ENCODE results near the gene MMP17. TPM values are rescaled to one million over a fixed set of nuclear protein-coding genes. Genes with fewer than 3 reads are reported as not detected.

The MMP17 gene
- total and polyA plus RNA-seq, 2 experiments from 2014 or later: 0.40 to 0.42 TPM

DNA sequence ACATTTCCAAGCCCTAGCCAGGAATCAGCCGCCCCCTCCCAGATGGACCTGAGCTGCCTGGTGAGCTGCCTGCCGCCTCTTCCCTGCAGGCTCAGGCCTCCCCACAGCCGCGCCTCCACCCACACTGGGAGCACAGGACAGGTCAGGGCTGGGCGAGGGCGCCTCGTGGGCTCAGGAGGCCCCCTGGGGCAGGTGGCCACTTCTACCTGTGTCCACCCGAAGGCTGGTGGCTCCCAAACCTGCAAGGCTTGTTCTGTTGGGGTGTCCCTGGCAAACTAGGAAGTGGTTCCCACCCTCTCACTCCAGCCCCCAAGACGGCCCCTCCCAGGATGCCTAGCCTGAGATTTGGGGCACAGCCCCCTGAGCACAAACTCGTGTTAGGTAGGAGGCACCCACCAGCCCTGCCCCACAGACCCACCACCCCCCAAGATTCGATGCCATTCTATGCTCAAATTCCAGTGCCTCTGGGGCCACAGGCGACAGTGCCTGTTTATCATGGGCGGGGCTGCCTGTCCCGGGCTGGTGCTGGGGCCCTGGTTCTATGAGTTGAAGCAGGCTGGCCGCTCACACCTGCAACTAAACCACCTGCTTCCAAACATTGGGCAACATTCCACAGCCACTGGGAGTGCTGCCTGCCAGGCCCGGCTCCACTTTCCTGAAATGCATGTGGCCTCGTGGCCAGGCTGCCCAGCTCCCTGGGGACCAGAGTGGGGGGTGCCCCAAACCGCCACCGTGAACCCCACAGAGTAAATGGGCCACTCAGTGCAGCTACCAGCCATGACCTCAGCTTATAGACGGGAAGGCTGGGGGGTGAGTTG, 6.8 kb downstream of the MMP17 start:
- TF ChIP-seq EZH2phosphoT487 (IDR thresholded peaks at IDR 0.05; ENCODE audit: low read depth, severe bottlenecking, unreplicated experiment) (no peak), EZH2 (IDR thresholded peaks at IDR 0.05; ENCODE audit: borderline replicate concordance) (no peak)
- TF ChIP-seq, protein P1, sequence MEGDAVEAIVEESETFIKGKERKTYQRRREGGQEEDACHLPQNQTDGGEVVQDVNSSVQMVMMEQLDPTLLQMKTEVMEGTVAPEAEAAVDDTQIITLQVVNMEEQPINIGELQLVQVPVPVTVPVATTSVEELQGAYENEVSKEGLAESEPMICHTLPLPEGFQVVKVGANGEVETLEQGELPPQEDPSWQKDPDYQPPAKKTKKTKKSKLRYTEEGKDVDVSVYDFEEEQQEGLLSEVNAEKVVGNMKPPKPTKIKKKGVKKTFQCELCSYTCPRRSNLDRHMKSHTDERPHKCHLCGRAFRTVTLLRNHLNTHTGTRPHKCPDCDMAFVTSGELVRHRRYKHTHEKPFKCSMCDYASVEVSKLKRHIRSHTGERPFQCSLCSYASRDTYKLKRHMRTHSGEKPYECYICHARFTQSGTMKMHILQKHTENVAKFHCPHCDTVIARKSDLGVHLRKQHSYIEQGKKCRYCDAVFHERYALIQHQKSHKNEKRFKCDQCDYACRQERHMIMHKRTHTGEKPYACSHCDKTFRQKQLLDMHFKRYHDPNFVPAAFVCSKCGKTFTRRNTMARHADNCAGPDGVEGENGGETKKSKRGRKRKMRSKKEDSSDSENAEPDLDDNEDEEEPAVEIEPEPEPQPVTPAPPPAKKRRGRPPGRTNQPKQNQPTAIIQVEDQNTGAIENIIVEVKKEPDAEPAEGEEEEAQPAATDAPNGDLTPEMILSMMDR (IDR thresholded peaks at IDR 0.05; ENCODE audit: poor library complexity): no peak
- peaks cover 8% of the 10 kb centered on the region for H3K4me1 ChIP-seq (ENCODE audit: insufficient read depth)
- 70% methylated on average over 20 of the region's 20 CpGs for WGBS (ENCODE audit: low lambda C conversion rate, missing lambda C conversion rate)
- no peaks in the 10 kb centered on the region for H4K20me1 ChIP-seq (ENCODE audit: insufficient read depth, poor library complexity, severe bottlenecking)
- H3K4me2 ChIP-seq: no peak overlapping the region
- no peaks in the 10 kb centered on the region for H3K36me3 ChIP-seq (replicated peaks; ENCODE audit: insufficient read depth, low read depth)
- H3K4me3 ChIP-seq: no peak overlapping the region
- H3K27ac ChIP-seq: no peak overlapping the region
- H3K9me2 ChIP-seq (replicated peaks; ENCODE audit: insufficient read depth): no peaks in the 10 kb centered on the region
- peaks cover 31% of the 10 kb centered on the region for H3K27me3 ChIP-seq
- no peaks in the 10 kb centered on the region for H3K9me3 ChIP-seq (ENCODE audit: low read depth)
- no peak overlapping the region for H2AFZ ChIP-seq
- DNase-seq (ENCODE audit: low spot score): peak; percentile 9
- no peaks in the 10 kb centered on the region for H3K79me2 ChIP-seq

- no peak overlapping the region for H3K27ac ChIP-seq
Observed at GRCh38 chr12:131835616-131836171, 7.5 kb downstream of the MMP17 start.

GRCh38 chr12:131836193-131836592, 8.0 kb downstream of the MMP17 start:
- no peaks in the 10 kb centered on the region for H3K9me3 ChIP-seq (ENCODE audit: low read depth)

More at GRCh38 chr12:131835616-131836171, 7.5 kb downstream of the MMP17 start:
- Histone ChIP-seq H3K27me3 (peaks cover 24% of the 10 kb centered on the region), H3K9me3 (ENCODE audit: low read depth) (no peaks in the 10 kb centered on the region), H3K4me2 (no peak overlapping the region), H3K36me3 (replicated peaks; ENCODE audit: insufficient read depth, low read depth) (no peaks in the 10 kb centered on the region), H4K20me1 (ENCODE audit: insufficient read depth, poor library complexity, severe bottlenecking) (no peaks in the 10 kb centered on the region), H3K4me1 (ENCODE audit: insufficient read depth) (peaks cover 5% of the 10 kb centered on the region), H2AFZ (no peak overlapping the region), H3K4me3 (no peak overlapping the region), H3K9me2 (replicated peaks; ENCODE audit: insufficient read depth) (no peaks in the 10 kb centered on the region), H3K79me2 (no peaks in the 10 kb centered on the region)
- TF ChIP-seq, protein P1 (IDR thresholded peaks at IDR 0.05; ENCODE audit: poor library complexity): no peak
- no peak for TF ChIP-seq EZH2 (IDR thresholded peaks at IDR 0.05; ENCODE audit: borderline replicate concordance)
- no peak for TF ChIP-seq EZH2phosphoT487 (IDR thresholded peaks at IDR 0.05; ENCODE audit: low read depth, severe bottlenecking, unreplicated experiment)
- WGBS (ENCODE audit: low lambda C conversion rate, missing lambda C conversion rate): 90% methylated on average over 7 of the region's 7 CpGs
- peak; percentile 3 for DNase-seq (ENCODE audit: low spot score)

More at GRCh38 chr12:131836193-131836592, 8.0 kb downstream of the MMP17 start:
- peak; percentile 18 for DNase-seq (ENCODE audit: low spot score)
- H3K4me3 ChIP-seq: no peak overlapping the region
- no peaks in the 10 kb centered on the region for H3K36me3 ChIP-seq (replicated peaks; ENCODE audit: insufficient read depth, low read depth)
- no peak overlapping the region for H3K27ac ChIP-seq
- H3K9me2 ChIP-seq (replicated peaks; ENCODE audit: insufficient read depth): no peaks in the 10 kb centered on the region
- TF ChIP-seq, protein P1 (IDR thresholded peaks at IDR 0.05; ENCODE audit: poor library complexity): peak; percentile 58
- TF ChIP-seq EZH2phosphoT487 (IDR thresholded peaks at IDR 0.05; ENCODE audit: low read depth, severe bottlenecking, unreplicated experiment): no peak
- no peaks in the 10 kb centered on the region for H4K20me1 ChIP-seq (ENCODE audit: insufficient read depth, poor library complexity, severe bottlenecking)
- H2AFZ ChIP-seq: no peak overlapping the region
- 77% methylated on average over 3 of the region's 3 CpGs for WGBS (ENCODE audit: low lambda C conversion rate, missing lambda C conversion rate)
- H3K4me2 ChIP-seq: no peak overlapping the region
- peaks cover under 1% of the 10 kb centered on the region for H3K4me1 ChIP-seq (ENCODE audit: insufficient read depth)
- no peaks in the 10 kb centered on the region for H3K79me2 ChIP-seq
- peaks cover 19% of the 10 kb centered on the region for H3K27me3 ChIP-seq
